WTC11 (cell line): ENCODE results near the gene FIZ1.

Experiments
- TF ChIP-seq, protein P1 (sequence below): fragments of 200-600 bp; IDR thresholded peaks from 2 replicates; pipeline ENCODE4 v1.8.0; 2022; ENCODE audit warnings: antibody characterized with exemption
- TF ChIP-seq, protein P2 (sequence below): sonication (generic); formaldehyde crosslinking; IDR thresholded peaks from 2 replicates; pipeline ENCODE4 v1.8.1; 2022; ENCODE audit warnings: low read depth, missing genetic modification reagents, borderline replicate concordance

DNA sequence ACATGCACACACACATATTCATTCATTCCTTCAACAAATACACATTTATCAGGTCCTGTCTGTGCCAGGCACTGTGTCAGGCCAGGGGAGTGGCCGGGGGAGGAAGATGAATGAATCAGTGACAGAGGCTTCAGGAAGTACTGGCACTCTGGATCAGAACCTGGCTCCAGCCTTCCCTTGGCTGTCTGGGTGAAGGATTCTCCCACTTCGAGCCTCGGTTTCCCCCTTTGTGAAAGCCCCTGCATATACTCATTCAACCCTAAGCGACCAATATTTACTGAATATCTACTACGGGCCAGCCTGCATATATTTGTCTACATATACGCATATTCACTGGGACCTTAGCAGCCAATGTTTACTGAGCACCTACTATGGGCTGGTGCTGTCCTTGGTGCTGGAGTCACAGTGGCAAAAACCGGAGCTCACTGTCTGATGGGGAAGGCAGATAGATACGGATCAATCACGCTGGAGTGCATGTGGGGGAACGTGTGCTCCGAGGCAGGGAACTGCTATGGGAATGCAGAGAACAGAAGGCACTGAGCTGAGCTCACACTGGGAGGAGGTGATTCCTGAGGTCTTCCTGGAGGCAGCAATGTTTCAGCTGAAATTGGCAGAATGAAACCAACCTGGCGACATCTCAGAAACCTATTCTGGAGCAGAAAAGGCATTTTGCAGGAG is 18.0 kb downstream of the FIZ1 start:
- TF ChIP-seq, protein P1, sequence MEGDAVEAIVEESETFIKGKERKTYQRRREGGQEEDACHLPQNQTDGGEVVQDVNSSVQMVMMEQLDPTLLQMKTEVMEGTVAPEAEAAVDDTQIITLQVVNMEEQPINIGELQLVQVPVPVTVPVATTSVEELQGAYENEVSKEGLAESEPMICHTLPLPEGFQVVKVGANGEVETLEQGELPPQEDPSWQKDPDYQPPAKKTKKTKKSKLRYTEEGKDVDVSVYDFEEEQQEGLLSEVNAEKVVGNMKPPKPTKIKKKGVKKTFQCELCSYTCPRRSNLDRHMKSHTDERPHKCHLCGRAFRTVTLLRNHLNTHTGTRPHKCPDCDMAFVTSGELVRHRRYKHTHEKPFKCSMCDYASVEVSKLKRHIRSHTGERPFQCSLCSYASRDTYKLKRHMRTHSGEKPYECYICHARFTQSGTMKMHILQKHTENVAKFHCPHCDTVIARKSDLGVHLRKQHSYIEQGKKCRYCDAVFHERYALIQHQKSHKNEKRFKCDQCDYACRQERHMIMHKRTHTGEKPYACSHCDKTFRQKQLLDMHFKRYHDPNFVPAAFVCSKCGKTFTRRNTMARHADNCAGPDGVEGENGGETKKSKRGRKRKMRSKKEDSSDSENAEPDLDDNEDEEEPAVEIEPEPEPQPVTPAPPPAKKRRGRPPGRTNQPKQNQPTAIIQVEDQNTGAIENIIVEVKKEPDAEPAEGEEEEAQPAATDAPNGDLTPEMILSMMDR = no peak
- TF ChIP-seq, protein P2, sequence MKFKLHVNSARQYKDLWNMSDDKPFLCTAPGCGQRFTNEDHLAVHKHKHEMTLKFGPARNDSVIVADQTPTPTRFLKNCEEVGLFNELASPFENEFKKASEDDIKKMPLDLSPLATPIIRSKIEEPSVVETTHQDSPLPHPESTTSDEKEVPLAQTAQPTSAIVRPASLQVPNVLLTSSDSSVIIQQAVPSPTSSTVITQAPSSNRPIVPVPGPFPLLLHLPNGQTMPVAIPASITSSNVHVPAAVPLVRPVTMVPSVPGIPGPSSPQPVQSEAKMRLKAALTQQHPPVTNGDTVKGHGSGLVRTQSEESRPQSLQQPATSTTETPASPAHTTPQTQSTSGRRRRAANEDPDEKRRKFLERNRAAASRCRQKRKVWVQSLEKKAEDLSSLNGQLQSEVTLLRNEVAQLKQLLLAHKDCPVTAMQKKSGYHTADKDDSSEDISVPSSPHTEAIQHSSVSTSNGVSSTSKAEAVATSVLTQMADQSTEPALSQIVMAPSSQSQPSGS = no peak
